ENCODE measurements around the gene JAKMIP1.

JAKMIP1 gene

DNA sequence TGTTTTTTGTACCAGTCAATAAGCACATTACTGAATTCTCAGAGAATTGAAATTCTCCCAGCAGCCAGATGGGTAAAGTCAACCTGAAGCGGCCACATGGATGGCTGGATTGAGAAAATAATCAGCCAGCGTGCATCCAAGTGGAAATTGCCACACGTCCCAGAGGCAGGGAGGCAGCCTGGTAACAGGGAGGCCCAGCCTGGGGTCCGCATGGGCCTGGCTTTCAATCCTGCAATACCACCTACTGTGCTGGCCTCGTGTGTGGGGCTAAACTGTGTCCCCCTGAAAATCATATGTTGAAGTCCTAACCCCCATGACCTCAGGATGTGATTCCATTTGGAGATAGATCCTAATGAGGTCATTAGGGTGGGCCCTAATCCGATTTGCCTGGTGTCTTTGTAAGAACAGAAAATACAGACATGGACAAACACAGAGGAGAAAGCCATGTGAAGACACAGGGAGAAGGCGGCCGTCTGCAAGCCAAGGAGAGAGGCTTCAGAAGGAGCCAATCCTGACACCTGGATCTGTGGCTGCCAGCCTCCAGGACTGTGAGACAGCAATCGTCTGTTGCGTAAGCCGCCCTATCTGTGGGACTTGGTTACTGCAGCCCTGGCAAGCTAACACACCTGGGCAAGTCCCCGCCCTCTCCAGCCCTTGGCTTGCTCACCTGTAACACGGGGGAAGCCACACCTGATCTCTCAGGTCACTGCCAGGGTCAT is 90.3 kb downstream of the JAKMIP1 start:
- Mint-ChIP-seq H3K4me3 (no peak overlapping the region), H3K36me3 (ENCODE audit: low read depth) (peaks cover 3% of the 10 kb centered on the region), H3K9me3 (no peaks in the 10 kb centered on the region), H3K27ac (no peak overlapping the region), H3K27me3 (peaks cover 8% of the 10 kb centered on the region), H3K4me1 (no peaks in the 10 kb centered on the region)
- ATAC-seq (no peak), DNase-seq (no peak)

- no peak overlapping the region for H3K4me3 Mint-ChIP-seq
- DNase-seq (no peak), ATAC-seq (no peak)
- H3K36me3 Mint-ChIP-seq (ENCODE audit: low read depth), result peaks cover 8% of the 10 kb centered on the region
- H3K9me3 Mint-ChIP-seq, result no peaks in the 10 kb centered on the region
- no peak overlapping the region for H3K27ac Mint-ChIP-seq
- no peaks in the 10 kb centered on the region for H3K4me1 Mint-ChIP-seq
- H3K27me3 Mint-ChIP-seq, result peaks cover 8% of the 10 kb centered on the region
These were observed 92.5 kb downstream of the JAKMIP1 start for GRCh38 chr4:6107886-6108285.

GRCh38 chr4:6107114-6107791 is 93.1 kb downstream of the JAKMIP1 start:
- no peaks in the 10 kb centered on the region for H3K4me1 Mint-ChIP-seq
- peaks cover 8% of the 10 kb centered on the region for H3K27me3 Mint-ChIP-seq
- no peak overlapping the region for H3K27ac Mint-ChIP-seq
- DNase-seq, result no peak
- H3K9me3 Mint-ChIP-seq, result no peaks in the 10 kb centered on the region
- H3K36me3 Mint-ChIP-seq (ENCODE audit: low read depth), result peaks cover 8% of the 10 kb centered on the region
- no peak overlapping the region for H3K4me3 Mint-ChIP-seq
- ATAC-seq, result no peak

DNA sequence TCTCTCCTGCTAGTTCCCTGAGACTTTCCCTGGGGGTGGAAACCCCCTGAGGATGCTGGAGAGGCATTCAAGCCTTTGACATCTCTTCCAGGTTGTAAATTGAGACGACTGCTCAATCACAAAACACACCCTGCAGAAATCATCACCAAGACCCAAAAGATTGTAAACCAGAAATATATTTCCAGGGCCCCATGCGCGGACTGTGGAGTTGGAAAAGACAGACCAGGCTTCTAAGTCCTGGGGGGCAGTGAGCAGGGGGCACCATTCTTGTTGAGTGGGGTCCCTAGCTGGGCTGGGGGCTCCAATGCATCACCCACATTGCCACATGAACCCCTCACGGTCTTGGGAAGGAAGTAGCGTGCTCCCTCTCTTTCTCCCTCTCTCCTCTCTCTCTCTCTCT is 94.2 kb downstream of the JAKMIP1 start:
- Mint-ChIP-seq H3K36me3 (ENCODE audit: low read depth) (peaks cover 8% of the 10 kb centered on the region), H3K4me1 (no peaks in the 10 kb centered on the region), H3K9me3 (no peaks in the 10 kb centered on the region)

GRCh38 chr4:6105311-6105911 is 94.9 kb downstream of the JAKMIP1 start:
- DNase-seq (no peak), ATAC-seq (no peak)
- Mint-ChIP-seq H3K4me1 (no peaks in the 10 kb centered on the region), H3K36me3 (ENCODE audit: low read depth) (peaks cover 8% of the 10 kb centered on the region), H3K9me3 (no peaks in the 10 kb centered on the region), H3K27ac (no peak overlapping the region), H3K4me3 (no peak overlapping the region), H3K27me3 (peaks cover 8% of the 10 kb centered on the region)

More for the DNA sequence above, 94.2 kb downstream of the JAKMIP1 start:
- Mint-ChIP-seq H3K27ac (no peak overlapping the region), H3K27me3 (peaks cover 8% of the 10 kb centered on the region), H3K4me3 (no peak overlapping the region)
- no peak for DNase-seq
- no peak for ATAC-seq

- ATAC-seq (no peak), DNase-seq (no peak)
These were observed 95.7 kb downstream of the JAKMIP1 start for GRCh38 chr4:6104541-6105130.

DNA sequence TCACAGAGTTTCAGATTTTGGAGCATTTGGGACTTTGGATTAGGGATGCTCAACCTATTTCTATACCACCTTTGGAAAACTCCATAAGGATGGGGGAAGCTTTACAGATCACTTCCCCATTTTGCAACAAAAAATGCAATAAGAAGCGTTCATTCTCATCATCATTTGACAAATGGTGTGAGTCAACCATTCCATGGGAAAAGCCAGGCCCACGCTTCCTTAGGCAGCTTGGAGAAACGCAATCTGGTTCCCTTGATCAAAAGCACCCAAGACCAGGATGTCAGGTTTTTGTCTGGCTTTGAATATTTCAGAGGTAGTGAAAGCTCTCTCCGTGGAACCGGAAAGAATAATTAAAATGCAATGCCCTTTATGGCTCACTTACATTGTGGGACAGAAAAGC is 102.8 kb downstream of the JAKMIP1 start:
- peaks cover 5% of the 10 kb centered on the region for H3K9me3 Mint-ChIP-seq
- DNase-seq (no peak), ATAC-seq (no peak)
- H3K27me3 Mint-ChIP-seq, result no peaks in the 10 kb centered on the region
- no peaks in the 10 kb centered on the region for H3K4me1 Mint-ChIP-seq
- H3K4me3 Mint-ChIP-seq, result no peak overlapping the region
- H3K36me3 Mint-ChIP-seq (ENCODE audit: low read depth), result no peaks in the 10 kb centered on the region
- no peak overlapping the region for H3K27ac Mint-ChIP-seq

More at GRCh38 chr4:6104541-6105130, 95.7 kb downstream of the JAKMIP1 start:
- H3K4me1 Mint-ChIP-seq, result no peaks in the 10 kb centered on the region
- no peak overlapping the region for H3K4me3 Mint-ChIP-seq
- no peak overlapping the region for H3K27ac Mint-ChIP-seq
- H3K9me3 Mint-ChIP-seq, result no peaks in the 10 kb centered on the region
- peaks cover 8% of the 10 kb centered on the region for H3K36me3 Mint-ChIP-seq (ENCODE audit: low read depth)
- peaks cover 8% of the 10 kb centered on the region for H3K27me3 Mint-ChIP-seq

DNA sequence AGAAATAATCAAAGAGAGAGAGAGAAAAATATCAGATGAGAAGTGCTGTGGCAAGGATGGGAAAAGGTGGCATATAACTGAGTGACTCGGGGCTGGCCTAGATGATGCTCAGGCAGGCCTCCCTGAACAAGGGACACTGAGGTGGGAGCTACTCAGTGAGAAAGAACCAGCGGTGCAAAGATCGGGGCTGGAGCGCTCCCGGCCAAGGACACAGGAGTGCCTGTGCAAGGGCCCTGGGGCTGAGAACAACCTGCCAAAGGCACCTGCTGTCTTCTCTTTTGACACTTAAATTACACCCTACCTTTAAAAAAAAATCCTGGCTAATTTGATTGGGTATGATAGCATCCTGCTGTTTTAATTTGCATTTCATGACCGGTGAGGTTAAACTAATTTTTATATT is 104.5 kb downstream of the JAKMIP1 start:
- no peak overlapping the region for H3K27ac Mint-ChIP-seq
- H3K27me3 Mint-ChIP-seq, result no peaks in the 10 kb centered on the region
- DNase-seq (no peak), ATAC-seq (no peak)
- no peaks in the 10 kb centered on the region for H3K36me3 Mint-ChIP-seq (ENCODE audit: low read depth)
- H3K4me1 Mint-ChIP-seq, result peaks cover 6% of the 10 kb centered on the region
- no peak overlapping the region for H3K4me3 Mint-ChIP-seq
- peaks cover 5% of the 10 kb centered on the region for H3K9me3 Mint-ChIP-seq

DNA sequence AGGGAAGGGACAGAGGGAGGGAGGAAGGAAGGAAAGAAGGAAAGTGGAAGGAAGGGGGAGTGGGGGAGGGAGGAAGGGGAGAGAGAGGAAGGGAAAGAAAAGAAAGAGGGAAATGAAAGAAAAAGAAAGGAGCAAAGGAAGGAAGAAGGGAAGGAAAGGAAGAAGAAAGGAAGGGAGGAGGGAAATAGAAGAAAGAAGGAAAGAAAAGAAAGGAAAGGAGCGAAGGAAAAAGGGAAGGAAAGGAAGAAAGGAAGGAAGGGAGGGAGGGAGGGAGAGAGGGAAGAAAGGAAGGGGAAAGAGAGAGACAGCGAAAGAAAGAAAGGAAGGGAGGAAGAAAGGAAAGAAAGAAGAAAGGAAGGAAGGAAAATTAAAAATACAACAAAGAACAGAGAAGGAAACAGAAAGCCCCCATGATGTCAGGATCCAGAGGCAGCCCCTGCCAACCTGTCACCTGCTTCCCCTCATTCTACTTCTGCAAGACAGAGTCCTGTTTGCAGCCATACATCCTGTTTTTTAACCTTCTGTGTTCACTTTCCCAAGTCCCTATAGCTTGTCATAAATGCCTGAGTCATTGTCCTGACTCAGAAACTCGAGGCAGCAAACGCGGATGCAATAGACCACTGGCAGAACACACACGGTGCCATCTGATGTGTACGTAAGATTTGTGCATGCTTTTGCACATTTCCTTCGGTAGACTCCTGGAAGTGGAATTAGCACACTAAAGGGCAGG is 105.2 kb downstream of the JAKMIP1 start:
- Mint-ChIP-seq H3K27me3 (no peaks in the 10 kb centered on the region), H3K36me3 (ENCODE audit: low read depth) (no peaks in the 10 kb centered on the region), H3K4me3 (no peak overlapping the region), H3K9me3 (peaks cover 5% of the 10 kb centered on the region), H3K4me1 (peaks cover 6% of the 10 kb centered on the region), H3K27ac (no peak overlapping the region)
- ATAC-seq (no peak), DNase-seq (no peak)

DNA sequence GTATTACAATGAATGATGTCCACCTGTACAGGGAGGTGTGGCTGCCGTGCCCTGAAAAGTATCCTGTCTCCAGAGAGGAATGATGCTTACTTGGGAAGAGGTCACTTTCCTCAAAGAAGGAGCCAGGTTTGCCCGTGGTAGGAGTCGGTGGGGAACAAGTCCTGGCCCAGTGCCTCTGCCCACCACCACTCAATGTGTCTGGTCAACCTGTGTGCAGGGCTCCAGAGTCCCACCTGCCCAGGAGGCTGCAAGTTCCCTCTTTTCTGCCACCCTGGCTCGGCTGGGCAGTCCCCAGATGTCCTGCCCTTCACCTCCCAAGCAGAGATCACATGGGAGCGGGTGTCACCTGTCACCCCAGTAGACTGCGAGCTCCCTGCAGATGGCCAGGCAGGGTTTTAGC is 106.7 kb downstream of the JAKMIP1 start:
- H3K4me1 Mint-ChIP-seq, result peaks cover 6% of the 10 kb centered on the region
- H3K36me3 Mint-ChIP-seq (ENCODE audit: low read depth), result no peaks in the 10 kb centered on the region
- H3K4me3 Mint-ChIP-seq, result no peak overlapping the region
- no peak overlapping the region for H3K27ac Mint-ChIP-seq
- H3K9me3 Mint-ChIP-seq, result peaks cover 5% of the 10 kb centered on the region
- ATAC-seq (no peak), DNase-seq (no peak)
- no peaks in the 10 kb centered on the region for H3K27me3 Mint-ChIP-seq

DNA sequence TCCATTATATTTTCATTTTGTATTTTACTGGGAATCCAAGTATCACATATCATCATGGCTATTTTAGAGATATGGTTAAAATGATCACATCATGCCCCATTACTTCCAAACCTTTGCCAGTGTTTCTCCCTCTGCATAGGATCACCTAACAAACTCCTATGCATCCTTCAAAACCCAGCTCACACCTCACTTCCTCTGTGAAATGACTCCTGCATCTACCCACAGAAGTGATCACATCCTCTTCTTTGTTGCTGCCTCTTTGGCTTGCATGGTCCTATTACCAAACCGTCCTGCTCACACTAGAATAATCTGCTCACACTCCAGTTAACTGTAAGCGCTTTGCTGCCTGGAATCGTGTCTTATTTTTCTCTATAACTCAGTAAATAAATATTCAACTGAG is 107.4 kb downstream of the JAKMIP1 start:
- H3K36me3 Mint-ChIP-seq (ENCODE audit: low read depth), result no peaks in the 10 kb centered on the region
- H3K27ac Mint-ChIP-seq, result no peak overlapping the region
- H3K27me3 Mint-ChIP-seq, result no peaks in the 10 kb centered on the region
- ATAC-seq (no peak), DNase-seq (no peak)
- no peak overlapping the region for H3K4me3 Mint-ChIP-seq
- peaks cover 5% of the 10 kb centered on the region for H3K9me3 Mint-ChIP-seq
- H3K4me1 Mint-ChIP-seq, result peaks cover 6% of the 10 kb centered on the region

DNA sequence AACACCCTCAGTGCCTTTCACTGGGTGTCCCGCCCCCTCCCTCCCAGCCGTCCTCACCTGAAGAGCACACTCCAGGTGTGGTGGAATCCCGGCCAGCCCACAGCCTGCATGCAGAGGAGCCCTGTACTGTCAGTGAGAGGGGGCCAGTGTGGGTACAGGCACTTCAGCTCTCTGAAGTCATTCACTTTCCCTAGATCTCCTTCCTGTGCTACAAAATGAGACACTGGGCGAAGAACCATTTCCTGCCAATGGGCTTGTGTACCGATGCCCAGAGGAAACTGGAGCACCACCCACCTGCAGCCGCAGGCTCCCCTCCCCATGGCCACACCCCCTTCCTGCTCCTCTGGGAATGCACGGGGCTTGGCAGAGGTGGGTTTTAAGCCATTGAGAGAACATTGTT is 108.2 kb downstream of the JAKMIP1 start:
- H3K36me3 Mint-ChIP-seq (ENCODE audit: low read depth), result no peaks in the 10 kb centered on the region
- H3K4me3 Mint-ChIP-seq, result no peak overlapping the region
- peaks cover 6% of the 10 kb centered on the region for H3K4me1 Mint-ChIP-seq
- H3K27ac Mint-ChIP-seq, result no peak overlapping the region
- H3K27me3 Mint-ChIP-seq, result no peaks in the 10 kb centered on the region
- ATAC-seq (no peak), DNase-seq (no peak)
- H3K9me3 Mint-ChIP-seq, result peaks cover 5% of the 10 kb centered on the region

GRCh38 chr4:6090931-6091330 is 109.4 kb downstream of the JAKMIP1 start:
- no peaks in the 10 kb centered on the region for H3K36me3 Mint-ChIP-seq (ENCODE audit: low read depth)
- H3K4me3 Mint-ChIP-seq, result no peak overlapping the region
- H3K27me3 Mint-ChIP-seq, result no peaks in the 10 kb centered on the region
- H3K9me3 Mint-ChIP-seq, result peaks cover 5% of the 10 kb centered on the region
- ATAC-seq, result no peak
- no peak overlapping the region for H3K27ac Mint-ChIP-seq
- peaks cover 6% of the 10 kb centered on the region for H3K4me1 Mint-ChIP-seq
- DNase-seq, result no peak

DNA sequence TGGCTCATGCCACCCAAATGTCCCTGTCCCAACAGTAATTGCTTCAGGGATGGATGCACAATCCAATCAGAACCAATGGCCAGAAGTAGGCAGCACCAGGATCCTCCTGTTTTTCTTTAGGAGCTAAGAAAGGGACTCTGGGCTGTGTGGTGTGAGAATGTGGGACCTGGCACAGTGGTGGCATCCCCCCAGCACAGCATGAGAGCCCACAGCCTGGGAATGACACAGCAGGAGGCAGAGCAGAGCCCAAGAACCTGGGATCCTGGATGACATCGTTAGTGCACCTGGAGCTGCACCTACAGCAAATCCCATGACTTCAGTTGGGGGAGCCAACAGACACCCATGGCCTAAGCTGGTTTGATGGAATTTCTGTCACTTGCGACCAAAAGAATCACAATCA is 111.4 kb downstream of the JAKMIP1 start:
- Mint-ChIP-seq H3K27ac (no peak overlapping the region), H3K4me3 (no peak overlapping the region), H3K4me1 (peaks cover 6% of the 10 kb centered on the region), H3K27me3 (no peaks in the 10 kb centered on the region), H3K9me3 (peaks cover 5% of the 10 kb centered on the region), H3K36me3 (ENCODE audit: low read depth) (no peaks in the 10 kb centered on the region)
- DNase-seq, result no peak
- no peak for ATAC-seq
